ENCODE results near the gene TTC23.

DNA sequence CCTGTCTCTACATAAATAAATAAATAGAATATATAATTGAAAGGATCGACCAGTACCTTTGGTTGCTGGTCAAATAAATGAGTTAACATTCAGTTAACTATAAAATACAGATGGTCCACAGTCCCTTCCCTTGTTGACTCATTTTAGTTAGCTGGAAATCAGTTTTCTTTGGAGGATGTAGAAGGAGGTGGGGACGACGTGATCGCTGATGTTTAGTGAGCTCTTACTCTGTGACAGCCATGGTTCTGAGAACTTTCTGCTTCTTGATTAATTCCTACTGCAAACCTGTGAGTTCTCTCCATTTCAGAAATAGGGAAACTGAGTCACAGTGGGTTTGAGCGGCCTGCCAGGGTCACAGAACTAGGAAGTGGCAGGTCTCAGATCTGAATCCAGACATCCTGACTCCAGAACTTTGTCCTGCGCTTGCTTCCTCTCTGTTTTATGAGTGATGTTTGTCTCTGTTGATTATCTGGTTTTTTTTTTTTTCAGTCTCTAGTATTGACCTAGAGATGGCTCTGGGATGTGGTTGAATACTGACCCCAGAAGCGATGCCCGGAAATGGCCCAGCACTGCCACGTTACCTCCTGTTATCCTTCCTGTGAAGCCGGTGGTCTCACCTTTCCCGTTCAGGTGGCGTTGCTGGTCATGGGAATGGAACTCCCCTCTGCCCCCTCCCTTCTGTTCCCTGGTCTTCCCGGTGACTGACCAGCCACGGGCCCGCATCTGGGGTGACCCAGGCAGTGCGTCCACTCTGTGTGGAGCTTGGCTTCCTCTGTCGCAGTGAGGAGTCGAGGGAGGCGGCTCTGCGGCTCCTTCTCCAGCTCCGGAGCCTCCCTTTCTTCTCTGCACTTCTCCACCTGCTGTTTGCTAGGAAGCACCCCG is 126.3 kb downstream of the TTC23 start:
- TF ChIP-seq, protein P1, sequence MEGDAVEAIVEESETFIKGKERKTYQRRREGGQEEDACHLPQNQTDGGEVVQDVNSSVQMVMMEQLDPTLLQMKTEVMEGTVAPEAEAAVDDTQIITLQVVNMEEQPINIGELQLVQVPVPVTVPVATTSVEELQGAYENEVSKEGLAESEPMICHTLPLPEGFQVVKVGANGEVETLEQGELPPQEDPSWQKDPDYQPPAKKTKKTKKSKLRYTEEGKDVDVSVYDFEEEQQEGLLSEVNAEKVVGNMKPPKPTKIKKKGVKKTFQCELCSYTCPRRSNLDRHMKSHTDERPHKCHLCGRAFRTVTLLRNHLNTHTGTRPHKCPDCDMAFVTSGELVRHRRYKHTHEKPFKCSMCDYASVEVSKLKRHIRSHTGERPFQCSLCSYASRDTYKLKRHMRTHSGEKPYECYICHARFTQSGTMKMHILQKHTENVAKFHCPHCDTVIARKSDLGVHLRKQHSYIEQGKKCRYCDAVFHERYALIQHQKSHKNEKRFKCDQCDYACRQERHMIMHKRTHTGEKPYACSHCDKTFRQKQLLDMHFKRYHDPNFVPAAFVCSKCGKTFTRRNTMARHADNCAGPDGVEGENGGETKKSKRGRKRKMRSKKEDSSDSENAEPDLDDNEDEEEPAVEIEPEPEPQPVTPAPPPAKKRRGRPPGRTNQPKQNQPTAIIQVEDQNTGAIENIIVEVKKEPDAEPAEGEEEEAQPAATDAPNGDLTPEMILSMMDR (conservative IDR thresholded peaks at IDR 0.05; ENCODE audit: low read length): no peak
- no peak for TF ChIP-seq EZH2phosphoT487 (IDR thresholded peaks at IDR 0.05; ENCODE audit: borderline replicate concordance, low read depth, low read length)
